ENCODE measurements around the gene POLR1G.
"Not testable (repeated sequence)": the region's sequence is repeated elsewhere in the genome, so short reads cannot be mapped to it uniquely, and the experiment has no call there.

Gene POLR1G

DNA sequence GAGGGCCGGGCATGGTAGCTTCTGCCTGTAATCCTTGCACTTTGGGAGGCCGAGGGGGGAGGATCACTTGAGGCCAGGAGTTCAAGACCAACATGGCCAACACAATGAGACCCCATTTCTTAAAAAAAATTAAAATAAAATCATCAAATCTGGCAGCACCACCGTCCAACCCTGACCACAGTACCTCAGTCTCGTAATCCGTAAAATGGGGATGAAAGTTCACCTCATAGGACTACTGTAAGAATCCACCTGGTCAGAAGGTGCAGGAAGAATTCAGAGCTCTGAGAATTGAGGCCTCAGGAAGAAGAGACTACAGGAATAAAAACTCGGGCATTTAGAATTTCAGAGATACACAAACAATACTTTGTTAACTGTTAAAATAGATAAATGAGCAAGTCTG is 4.6 kb upstream of the POLR1G start:
- DNase-seq, result no peak

DNA sequence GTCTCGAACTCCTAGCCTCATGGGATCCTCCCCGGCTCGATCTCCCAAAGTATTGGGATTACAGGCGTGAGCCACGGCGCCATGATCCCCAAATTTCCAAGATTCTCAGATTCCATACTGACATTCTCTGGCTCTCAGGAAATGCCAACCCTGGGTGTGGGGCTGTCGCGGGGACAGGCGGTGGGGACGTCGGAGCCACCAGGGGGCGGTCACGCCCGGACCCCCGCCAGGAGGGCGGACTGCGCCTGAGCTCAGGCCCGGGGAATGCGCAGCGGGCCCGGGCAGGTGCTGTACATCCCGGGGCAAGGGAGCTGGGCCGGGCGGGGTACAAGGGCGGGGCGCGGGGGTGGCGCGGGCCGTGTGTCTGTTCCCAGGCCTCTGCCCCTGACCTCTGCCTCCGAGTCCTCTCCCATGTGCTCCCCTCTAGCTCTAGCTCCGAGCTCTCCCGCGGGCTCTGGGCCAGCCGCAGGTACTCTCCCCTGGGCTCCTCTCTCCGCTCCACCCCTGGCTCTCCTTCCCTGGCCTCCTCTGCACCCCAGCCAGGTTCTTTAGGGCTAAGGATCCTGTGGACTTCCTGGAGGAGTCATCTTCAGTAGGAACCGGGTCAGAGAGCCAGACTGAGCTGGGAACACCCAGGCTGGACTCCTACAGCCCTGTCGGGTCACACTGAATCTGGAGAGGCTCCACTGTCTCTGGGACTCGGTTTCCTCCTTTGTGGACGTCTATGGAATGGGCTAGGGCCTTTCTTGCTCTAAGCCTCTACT is 4.0 kb upstream of the POLR1G start:
- DNase-seq, result peak; percentile 57

DNA sequence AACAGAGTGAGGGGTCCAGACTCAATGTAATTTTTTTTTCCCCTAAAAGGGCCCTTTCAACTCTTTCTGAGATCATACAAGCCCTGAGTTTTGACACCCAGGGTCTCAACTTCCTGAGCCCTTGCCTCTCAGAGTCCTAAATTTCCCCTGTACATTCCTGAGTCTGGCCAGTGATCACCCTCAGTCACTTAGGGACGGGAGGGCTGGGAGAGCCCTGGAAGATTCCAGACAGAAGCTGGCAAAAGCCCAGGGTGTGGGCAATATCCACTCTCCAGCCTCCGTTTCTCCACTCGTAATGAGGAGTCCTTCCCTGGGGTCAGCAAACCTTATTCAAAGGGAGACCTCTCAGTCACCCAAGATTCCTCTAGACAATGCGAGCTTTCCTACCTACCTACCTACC is 3.2 kb upstream of the POLR1G start:
- DNase-seq, result no peak

DNA sequence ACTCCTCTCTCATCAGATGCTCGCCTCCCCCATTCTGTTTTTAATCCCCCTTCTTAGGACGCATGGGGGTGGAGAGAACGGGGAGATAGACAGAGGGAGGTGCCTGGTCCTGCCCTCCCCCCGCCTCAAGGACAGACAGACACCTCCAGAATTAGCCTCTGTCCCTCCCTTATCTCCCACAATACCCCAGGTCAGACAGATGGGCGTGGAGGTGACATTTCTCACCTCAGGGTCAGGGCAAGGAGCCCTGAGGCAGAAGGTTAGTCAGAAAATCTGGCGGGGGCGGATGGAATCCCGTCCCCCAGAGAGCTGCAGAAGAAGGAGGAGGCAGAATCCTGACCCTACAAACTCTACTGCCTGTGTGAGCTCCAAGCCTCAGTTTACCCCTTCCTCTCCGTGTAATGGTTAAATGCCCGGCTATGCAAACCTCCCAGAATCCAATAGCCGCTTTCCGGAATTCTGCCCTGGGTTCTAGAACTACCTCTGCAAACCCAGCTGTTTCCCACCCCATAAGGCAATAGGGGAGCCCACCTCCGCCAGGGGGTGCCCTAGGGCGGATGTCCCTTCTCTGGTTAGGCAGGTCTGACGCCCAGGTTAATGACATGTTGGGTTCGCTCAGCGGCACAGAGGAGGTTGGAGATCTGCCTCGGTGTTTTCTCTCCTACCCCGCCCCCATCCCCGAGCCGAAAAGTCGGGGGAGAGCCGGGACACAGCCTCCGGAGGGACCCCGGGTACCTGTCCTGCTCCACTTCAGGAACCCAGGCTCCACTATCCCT is 2.5 kb upstream of the POLR1G start:
- DNase-seq, result peak; percentile 83

DNA sequence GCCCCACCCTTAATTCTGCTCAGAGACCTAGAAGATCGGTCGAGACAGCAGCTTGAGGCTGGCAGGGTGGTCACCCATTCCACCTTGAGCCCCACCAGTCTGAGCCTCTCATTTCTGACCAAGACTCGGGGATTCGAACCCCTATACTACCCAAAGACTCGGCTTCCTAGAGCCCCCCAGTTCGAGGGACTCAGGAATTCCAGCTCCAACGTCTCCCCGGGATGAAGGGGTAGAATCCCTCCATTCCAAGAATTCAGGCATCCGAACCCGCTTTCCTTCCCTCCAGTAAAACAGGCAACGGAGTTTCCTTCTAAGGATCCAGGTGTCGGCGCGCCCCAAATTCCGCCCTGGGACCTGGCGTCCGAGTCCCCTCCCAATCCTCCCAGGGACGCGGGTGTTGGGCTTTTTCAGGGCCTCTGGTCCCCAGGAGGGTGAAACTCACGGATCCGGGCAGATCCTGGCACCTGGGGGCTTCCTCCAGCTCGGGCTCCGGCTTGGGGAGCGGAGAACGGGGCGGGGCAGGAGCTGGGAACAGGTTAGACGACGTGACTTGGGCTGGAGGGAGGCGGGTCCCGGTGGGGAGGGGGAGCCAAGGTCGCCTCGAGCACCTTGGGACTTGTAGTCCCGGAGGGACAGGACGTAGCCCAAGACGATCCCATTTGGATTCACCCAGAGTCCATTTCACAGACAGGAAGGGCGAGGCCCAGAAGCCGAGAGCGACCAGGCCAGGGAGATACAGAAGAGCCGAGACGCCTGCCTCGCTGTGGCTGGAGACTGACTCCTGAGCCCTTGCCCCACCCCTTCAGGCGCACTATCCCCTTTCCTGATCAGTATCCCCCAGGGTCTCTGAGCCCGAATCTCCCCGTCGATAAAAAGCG is 1.6 kb upstream of the POLR1G start, which contains the start of gene PPP1R13L:
Gene PPP1R13L, minus strand, starts transcription at position 513 of the 878 bp plus-strand sequence. CDS start 6,751 bp downstream, outside the sequence.
- peak; percentile 82 for DNase-seq

DNA sequence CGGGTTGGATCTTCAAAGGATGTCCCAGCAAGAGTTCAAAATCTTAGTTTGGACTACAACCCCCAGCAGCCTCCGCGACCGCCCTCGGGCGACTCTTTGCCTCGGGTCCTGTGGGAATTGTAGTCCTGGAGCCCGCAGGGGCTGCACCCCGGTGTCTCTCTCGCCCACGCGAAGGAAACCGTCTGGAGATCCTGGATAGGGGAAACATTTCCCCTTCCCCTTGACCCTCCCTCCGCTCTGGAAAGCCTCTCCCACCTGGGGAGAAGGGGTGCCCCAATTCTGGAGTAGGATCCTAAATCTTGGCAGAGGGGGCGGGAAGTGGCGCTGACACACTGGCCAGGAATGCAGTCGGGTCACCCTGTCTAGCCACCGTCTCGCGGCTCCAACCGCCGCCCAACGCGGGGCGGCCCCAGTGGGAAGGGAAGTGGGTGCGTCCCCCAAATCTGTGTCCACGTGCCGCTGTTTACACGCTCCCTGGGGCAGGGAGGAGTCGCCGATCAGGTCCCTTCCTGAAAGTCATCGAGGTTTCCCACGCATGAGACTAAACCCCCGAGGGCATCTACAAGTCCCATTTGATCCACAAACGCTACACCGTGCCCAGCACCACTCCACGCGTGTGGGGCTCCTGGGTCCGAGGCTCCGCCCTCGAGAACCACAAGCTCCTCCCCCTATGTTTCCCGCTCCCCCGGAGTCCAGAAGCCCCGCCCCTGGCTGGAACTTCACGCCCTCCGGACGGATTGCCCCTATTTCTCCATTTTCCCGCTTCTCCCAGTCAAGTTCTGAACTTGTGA is 814 bp upstream of the POLR1G start:
- peak; percentile 93 for DNase-seq

DNA sequence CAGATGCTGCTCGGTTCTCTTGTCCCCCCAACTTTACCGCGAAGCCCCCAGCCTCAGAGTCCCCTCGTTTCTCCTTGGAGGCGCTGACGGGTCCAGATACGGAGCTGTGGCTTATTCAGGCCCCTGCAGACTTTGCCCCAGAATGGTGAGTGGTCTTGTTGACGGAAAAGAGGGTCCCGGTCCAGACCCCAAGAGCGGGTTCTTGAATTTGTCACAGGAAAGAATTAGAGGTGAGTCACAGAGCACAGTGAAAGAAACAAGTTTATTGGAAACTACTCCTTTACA is 589 bp downstream of the POLR1G start:
- no peak for DNase-seq

DNA sequence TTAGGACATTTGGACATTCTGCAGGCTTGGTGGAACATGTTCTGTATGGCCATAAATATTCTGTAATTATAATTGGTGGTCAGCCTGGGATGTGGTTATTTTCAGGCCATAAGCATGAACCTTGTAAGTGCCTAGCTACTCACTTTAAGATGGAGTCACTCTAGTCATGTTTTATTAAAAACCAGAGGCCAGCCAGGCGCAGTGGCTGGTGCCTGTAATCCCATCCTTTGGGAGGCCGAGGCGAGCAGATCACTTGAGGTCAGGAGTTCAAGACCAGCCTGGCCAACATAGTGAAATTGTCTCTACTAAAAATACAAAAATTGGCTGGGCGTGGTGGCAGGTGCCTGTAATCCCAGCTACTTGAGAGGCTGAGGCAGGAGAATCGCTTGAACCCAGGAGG is 1.1 kb downstream of the POLR1G start:
- DNase-seq, result not testable (repeated sequence)

DNA sequence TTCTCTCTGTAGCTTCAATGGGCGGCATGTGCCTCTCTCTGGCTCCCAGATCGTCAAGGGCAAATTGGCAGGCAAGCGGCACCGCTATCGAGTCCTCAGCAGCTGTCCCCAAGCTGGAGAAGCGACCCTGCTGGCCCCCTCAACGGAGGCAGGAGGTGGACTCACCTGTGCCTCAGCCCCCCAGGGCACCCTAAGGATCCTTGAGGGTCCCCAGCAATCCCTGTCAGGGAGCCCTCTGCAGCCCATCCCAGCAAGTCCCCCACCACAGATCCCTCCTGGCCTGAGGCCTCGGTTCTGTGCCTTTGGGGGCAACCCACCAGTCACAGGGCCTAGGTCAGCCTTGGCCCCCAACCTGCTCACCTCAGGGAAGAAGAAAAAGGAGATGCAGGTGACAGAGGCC is 1.7 kb downstream of the POLR1G start:
- no peak for DNase-seq

DNA sequence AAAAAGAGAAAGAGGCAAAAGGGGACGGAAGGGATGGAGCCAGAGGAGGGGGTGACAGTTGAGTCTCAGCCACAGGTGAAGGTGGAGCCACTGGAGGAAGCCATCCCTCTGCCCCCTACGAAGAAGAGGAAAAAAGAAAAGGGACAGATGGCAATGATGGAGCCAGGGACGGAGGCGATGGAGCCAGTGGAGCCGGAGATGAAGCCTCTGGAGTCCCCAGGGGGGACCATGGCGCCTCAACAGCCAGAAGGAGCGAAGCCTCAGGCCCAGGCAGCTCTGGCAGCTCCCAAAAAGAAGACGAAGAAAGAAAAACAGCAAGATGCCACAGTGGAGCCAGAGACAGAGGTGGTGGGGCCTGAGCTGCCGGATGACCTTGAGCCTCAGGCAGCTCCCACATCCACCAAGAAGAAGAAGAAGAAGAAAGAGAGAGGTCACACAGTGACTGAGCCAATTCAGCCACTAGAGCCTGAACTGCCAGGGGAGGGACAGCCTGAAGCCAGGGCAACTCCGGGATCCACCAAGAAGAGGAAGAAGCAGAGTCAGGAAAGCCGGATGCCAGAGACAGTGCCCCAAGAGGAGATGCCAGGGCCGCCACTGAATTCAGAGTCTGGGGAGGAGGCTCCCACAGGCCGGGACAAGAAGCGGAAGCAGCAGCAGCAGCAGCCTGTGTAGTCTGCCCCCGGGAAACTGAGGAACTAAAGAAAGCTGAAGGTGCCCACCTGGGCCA is 2.5 kb downstream of the POLR1G start:
- no peak for DNase-seq

DNA sequence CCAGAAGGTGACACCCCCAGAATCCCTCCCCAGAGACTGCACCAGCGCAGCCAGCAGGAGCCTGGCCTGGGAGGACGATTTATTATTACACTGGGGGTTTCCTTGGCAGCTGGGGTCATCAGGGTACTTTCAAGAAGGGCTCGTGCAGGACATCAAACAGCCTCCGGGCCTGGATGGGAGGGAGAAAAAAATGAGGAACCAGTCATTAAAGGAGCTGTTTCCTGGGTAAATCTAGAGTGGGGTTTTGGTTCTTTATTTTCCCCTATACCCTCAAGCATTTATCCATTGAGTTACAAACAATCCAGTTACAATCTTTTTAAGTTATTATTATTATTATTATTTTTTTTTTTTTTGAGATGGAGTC is 3.1 kb downstream of the POLR1G start:
- no peak for DNase-seq

DNA sequence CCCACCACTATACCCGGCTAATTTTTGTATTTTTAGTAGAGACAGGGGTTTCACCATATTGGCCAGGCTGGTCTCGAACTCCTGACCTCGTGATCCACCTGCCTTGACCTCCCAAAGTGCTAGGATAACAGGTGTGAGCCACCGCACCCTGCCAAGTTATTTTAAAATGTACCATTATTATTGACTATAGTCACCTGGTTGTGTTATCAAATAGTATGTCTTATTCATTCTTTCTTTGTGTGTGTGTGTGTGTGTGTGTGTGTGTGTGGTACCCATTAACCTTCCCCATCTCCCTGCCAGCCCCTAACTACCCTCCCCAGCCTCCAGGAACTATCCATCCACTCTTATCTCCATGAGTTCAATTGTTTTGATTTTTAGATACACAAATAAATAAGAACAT is 3.9 kb downstream of the POLR1G start:
- not testable (repeated sequence) for DNase-seq

DNA sequence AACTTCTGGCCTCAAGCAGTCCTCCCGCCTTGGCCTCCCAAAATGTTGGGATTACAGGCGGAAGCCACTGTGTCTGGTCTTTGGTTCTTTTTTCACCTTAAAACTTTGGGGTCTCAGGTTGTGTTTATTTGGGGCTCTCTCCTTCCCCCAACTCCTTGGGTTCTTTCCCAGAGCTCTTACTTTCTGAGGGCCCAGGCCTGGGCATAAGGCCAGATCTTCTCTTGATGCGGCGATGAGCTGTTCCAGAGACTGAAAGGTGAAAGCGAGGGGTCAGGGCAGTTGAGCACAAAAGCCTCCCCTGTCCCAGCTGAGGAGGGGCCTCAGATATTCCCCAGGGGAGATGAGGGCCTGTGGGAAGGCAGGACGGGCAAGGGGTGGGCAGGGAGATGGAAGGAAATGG is 7.1 kb downstream of the POLR1G start:
- DNase-seq, result no peak

DNA sequence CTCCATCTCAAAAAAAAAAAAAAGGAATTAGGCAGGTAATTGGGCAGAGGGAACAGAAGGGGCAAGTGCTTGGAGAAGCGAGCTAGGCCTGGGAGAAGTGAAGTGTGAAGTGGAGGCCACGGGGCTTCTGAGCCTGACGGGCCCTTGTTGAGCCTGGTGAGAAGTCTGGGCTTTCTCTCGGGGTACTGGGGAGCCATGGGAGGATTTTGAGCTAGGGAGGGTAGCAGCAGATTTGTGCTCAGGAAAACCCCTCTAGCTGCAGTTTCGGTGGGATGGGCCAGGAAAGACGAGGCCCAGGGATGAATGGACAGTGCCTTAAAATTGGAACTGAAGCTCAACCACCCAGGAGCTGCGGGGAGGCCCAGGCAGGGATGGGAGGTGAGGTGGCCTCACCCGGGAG is 8.0 kb downstream of the POLR1G start:
- DNase-seq, result no peak

DNA sequence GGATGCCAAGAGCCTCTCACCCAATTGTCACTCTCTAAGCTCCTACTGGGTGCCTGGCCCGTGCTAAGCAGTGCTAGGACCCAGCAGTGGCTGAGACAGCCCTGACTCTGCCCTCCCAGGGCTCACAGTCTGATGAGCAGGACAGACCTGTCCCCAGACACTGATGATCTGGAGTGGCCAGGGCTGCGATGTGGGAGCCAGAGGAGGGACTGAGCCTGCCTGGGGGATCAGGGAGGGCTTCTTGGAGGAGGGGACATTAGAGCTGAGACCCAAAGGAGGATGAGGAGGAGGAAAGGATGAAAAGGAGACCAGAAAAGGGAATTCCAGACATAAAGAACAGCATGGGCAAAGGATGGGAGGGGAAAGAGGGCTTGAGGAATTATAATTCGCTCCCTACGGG is 10.7 kb downstream of the POLR1G start:
- no peak for DNase-seq

DNA sequence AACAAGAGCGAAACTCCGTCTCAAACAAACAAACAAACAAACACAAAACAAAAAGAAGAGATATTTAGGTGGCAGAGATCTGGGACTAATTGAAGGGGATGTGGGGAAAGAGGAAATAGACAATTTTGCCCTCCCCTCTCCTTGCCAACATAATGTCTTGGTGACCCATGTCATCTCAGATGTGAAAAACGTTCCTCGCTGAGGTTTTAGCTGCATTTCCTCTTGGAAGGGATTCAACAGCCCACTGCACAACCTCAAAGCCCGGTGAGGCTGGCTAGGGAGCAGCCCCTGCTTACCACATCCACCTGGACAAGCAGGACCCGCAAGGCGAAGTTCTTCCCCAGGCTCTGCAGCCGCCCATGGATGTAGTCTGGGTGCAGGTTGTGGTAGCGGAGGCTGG is 12.4 kb downstream of the POLR1G start:
- no peak for DNase-seq

DNA sequence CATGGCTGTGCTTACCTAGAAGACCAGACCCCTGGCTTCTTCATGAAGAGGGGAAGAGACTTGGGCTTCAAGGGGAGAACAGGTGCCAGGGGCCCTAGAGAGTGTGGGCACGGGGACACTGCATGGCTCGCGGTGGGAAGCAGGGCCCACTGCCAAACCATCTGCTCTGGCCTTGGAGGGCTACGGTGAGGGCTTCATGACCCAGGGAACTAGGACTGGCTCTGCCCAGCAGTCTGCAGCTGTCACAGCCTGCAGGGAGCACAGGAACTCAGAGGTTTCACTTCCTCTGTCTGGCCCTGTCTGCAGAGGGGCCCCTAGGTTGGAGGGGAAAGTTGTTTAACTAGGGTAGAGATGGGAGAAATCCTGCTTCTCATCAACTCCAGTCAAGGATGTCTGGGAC is 13.0 kb downstream of the POLR1G start:
- no peak for DNase-seq

DNA sequence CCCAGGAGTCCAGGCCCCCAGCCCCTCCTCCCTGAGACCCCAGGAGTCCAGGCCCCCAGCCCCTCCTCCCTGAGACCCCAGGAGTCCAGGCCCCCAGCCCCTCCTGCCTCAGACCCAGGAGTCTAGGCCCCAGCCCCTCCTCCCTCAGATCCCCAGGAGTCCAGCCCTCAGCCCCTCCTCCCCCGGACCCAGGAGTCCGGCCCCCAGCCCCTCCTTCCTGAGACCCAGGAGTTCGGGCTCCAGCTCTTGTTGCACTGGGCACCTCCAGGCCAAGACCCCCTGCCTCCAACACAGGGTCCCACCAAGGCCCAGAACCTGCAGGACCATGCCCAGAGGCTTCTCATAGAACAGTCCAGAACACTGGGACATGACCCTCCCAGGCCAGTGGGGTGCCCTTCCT is 13.5 kb downstream of the POLR1G start:
- no peak for DNase-seq

DNA sequence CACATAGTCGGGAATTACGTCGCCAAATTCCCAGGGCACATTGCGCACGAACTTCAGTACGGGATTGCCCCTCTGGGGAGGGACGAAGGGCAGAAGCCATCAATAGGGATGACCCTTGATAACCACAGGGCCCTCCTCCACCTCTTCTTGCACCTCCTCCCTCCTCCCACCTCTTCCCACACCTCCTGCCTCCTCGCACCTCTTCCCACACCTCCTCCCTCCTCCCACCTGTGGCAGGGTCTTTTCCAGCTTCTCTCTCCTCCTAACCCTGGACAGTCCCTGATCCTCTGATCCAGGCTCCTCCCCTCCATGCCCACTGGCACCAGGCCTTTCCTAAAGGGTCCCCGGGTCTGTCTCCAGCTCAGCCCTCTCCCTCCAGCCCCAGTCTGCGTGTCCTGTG is 13.9 kb downstream of the POLR1G start:
- no peak for DNase-seq

DNA sequence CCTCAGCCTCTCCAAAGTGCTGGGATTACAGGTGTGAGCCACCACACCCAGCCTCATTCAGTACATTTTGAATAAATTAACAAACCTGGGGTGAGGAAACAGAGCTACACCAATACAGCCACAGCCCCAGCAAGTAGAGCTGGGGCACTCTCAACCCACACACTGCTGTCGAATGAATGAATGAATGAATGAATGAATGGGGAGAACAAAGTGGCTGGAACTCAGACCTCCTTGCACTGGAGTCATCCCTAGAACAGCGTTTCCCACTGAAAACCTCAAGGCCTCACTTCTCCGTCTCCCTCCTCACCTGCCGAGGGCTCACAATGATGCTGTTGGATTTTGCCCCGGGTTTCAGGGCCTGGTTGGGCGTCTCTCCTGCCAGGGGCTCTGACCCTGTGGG is 14.4 kb downstream of the POLR1G start:
- DNase-seq, result no peak

DNA sequence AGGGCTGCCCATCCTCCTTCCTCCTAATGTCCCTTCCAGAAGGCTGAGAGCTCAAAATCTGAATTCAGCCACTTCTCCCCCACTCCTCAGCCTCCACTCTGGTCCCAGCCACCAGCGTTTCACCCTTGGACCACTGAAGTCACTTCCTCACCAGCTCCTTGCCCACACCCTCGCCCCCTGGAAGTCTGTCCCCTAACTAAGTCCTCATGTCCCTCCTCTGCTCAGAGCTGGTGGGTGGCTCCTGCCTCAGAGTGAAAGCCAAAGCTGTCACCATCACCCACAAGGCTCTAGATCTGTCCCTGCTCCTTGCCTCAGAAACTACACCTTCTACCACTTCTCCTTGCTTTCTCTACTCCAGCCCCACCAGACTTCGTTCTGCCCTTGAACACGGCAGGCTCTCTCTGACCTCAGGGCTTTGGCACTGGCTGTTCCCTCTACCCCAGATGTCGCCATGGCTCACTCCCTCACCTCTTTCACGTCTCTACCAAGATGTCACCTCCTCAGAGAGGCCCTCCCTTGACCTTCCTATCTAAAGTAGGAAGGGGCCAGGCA is 15.6 kb downstream of the POLR1G start:
- DNase-seq, result no peak

DNA sequence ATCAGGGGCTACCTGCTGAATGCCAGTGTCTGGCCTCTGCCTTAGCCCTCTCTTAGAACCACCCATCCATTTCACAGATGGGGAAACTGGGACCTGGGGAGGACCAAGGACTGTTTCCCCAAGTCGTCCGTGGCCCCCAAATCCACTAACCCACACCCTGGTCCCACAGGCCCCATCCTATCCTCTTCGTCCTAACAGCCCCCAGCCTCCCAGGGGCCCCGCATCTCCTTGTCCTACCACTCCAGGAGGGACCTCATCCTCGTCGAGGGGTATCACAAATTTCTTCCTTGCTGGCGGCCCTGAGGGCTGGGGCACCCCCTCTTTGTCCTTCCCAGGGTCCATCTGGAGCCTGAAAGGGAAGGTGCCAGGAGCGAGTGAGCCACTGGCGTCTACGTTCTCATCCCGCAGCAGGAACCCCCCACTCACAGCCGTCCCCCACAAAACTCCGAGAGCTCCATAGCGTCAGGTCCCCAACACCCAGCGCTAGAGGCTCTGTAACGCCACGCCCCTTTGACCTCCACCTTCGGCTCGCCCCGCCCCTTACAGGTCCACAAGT is 16.7 kb downstream of the POLR1G start:
- no peak for DNase-seq
